Ramos (cell line): ENCODE data around the gene CST8.

Source experiments
- in situ Hi-C: fragments of 300-500 bp; cut with MboI; formaldehyde crosslinking; loops from one replicate; pipeline ENCODE4 v1.14.3; 2022; ENCODE audit warnings: low sequenced_read_pairs; ENCODE audit not compliant: unreplicated experiment

Gene CST8

DNA sequence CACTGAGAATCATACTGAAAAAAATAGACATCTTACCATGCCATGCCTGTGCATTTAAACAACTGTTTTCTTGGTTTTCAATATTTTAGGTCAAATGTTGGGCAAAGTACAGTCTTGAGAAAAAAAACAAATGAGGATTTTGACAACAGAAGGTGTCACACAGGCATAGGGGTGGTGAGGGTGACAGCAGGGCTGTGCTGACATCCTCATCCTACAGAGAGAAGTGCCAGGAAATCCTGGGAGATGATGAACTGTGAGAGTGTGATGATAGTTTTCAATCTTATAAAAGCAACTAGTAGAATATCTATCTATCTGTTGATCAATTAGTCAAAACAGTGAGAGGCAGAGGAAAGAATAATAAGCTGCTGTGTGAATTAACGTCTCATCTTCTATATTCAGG, 23.9 kb downstream of the CST8 start:
- in situ Hi-C loops, result no loop called here

DNA sequence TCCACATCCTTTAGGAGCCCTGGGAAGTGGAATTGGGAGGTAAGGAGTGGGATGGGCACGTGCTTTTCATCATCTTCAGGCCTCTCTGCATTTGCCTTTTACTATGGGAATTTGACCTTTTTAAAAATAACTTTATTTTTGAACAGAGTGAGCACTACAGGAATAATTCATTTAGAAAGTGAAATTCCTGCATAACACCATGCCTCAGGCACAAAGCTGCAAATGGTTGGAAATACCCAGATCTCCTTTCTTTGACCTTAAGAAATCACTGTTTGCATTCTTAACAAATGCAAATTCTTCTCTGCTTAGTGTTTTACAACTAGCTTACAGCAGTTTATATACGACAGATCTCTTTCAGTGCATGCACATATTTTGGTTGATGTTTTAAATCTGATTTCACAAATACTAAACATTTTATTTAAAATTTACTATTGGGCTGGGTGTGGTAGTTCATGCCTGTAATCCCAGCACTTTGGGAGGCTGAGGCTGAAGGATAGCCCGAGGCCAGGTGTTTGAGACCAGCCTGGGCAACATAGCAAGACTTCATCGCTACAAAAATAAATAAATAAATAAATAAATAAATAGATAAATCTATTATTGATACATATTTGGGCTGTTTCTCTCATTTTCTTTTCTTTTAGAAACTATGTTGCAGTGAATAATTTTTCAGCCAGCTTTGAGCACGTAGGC, 24.5 kb downstream of the CST8 start:
- in situ Hi-C loops, result no loop called here

DNA sequence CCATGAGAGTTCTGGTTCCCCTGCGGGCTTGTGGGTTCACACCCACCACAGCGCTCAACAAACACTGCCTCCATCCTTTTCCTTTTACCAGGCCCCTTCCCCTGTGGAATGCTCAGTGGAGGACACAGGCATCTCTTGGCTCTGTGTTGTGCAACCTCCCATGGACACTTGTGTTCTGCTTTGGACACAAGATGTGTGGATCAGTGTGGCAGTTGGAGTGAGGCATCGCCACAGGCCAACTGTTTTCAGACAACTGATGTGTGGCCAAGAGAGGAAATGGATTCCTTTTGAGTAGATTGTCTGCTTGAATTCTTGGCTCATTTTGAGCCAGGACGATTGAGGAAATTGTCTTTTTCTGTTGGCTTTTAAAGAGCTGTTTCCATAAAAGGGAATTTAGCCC, 26.8 kb downstream of the CST8 start:
- in situ Hi-C loops, result no loop called here

DNA sequence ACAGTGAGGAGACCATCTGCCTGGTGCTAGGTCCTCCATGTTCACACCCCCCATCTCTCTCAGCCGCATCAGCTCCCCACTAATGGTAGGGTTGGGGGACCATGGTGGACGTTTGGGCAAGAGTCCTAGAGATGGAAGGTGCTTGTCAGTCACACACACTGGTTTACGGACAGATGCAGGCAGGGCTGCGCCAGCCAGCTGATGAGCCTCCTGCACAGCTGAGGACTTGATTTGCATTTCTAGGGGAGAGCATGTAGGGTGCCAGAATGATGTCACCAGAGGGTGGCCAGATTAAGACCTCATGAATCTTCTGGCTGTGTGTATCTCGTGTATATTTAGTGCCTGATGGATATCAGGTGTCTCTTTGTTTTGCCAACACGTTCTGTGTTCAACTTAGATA, 28.6 kb downstream of the CST8 start:
- in situ Hi-C loops, result no loop called here

DNA sequence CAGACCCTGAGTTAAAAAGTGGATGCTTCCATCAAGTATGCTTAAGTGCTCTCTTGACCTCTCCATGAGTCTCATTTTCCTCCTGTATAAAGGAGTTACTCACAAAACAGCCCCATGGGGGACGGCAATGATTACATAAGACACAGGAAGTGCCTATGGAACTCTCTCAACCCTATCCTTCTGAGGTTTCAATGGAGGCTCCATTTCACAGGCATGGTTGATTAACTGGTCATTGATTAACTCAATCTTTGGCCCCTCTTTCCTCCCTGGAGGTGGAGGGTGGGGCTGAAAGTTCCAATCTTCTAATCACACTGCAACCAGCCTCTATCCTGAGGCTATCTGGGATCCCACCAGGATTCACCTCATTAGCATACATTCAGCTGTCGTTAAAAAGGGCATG, 29.3 kb downstream of the CST8 start:
- in situ Hi-C loops, result no loop called here

DNA sequence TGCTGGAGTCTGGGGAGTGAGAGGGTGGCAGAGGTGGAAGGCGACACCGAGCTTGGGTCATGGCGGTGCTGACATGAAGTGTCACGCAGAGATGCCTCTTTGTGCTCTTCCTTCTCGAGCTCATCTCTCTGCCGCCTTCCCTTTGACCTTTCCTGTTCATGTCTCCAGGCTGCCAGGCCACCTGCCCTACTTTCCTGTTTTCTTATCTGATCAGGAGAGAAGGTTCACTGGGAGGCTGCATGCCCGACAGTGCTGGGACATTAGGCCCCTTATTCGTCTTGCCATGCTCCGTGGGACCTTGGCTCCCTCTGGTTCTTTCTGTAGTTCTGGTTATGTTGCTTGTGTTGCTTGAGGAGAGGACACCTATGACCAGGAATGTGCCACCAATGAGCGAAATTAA, 33.2 kb downstream of the CST8 start:
- in situ Hi-C loops, result no loop called here

DNA sequence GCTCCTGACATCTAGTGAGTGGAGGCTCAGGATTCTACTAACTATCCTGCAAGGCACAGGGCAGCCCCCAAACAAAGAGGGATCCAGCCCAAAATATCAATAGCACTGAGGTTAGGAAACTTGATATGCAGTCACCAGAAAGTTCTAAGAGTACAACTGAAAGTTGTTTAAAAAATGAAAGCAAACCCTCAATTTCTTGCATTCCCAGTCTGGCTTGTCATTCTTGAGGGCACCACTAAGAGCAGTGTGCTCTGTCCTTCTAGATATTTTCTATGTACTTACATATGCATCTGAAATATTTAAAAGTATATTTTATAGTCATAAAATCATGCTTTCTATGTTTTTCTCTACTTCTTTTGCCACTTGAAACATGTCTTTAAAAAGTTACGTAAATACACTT, 35.9 kb downstream of the CST8 start:
- in situ Hi-C loops, result no loop called here

DNA sequence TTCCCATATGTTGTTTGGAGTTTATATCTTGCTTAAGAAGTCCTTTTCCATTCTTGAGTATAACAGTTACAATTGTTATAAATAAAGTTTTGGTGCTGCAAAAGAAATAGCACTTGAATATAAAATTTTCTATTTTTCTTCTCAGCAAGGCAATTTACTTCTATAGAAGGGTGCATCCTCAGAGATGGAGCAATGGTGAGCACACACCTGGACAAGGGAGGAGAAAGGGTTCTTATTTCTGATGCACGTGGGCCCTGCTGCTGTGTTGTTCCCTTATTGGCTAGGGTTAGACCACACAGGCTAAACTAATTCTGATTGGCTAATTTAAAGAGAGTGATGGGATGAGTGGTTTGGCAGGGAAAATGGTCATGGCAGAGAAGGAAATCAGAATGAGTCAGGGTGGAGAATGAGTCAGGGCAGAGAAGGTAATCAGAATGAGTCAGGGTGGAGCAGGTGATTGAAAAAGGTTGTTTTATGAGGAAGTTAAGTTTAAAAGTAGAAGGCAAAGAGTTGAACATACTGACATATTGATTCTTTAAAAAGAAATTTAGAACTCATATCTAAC, 38.0 kb downstream of the CST8 start:
- in situ Hi-C loops, result no loop called here

DNA sequence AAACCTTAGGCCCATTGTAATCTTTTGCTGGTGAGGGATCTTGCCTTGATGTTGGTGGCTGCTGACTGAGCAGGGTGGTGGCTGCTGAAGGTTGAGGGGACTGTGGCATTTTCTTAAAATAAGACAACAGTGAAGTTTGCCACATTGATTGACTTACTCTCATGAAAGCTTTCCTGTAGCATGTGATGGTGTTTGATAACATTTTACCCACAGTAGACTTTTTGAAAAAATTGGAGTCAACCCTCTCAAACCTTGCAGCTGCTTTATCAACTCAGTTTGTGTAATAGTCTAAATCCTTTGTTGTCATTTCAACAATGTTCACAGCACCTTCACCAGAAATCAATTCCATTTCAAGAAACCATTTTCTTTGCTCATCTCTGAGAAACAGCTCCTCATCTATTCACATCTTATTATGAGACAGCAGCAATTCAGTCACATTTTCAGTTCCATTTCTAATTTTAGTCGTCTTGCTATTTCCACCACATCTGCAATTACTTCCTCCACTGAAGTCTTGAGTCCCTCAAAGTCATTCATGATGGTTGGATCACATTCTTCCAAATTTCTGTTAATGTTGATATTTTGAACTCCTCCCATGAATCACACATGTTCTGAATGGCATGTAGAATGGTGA, 40.1 kb downstream of the CST8 start:
- in situ Hi-C loops, result no loop called here

DNA sequence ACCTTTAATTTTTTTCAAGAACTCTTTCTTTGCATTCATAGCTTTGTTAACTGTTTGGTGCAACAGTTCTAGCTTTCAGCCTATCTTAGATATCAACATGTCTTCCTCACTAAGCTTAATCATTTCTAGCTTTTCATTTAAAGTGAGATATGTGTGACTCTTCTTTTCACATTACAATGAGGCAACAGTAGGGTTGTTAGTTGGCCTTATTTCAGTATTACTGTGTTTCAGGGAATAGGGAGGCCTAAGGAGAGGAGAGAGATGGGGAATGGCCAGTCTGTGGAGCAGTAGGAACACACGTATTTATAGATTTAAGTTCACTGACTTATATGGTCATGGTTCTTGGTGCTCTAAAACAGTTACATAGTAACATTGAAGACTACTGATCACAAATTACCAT, 41.6 kb downstream of the CST8 start:
- in situ Hi-C loops, result no loop called here

DNA sequence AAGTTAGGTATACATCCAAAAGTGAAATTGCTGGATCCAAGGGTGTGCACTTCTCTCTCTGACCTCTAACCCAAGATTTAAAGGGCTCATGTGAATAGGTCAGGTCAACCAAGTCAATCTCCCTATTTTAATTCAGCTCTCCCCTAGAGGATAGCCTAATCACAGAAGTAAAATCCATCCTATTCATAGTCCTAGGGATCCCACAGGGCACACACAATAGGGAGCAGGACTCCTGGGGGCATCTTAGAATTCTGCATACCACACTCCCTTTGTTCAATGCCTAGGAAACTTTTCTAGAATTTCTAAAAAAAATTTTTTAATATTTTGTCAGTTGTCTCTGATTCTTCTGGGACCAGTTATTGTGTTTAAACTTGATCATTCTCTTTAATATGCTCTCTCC, 42.2 kb downstream of the CST8 start:
- in situ Hi-C loops, result no loop called here

DNA sequence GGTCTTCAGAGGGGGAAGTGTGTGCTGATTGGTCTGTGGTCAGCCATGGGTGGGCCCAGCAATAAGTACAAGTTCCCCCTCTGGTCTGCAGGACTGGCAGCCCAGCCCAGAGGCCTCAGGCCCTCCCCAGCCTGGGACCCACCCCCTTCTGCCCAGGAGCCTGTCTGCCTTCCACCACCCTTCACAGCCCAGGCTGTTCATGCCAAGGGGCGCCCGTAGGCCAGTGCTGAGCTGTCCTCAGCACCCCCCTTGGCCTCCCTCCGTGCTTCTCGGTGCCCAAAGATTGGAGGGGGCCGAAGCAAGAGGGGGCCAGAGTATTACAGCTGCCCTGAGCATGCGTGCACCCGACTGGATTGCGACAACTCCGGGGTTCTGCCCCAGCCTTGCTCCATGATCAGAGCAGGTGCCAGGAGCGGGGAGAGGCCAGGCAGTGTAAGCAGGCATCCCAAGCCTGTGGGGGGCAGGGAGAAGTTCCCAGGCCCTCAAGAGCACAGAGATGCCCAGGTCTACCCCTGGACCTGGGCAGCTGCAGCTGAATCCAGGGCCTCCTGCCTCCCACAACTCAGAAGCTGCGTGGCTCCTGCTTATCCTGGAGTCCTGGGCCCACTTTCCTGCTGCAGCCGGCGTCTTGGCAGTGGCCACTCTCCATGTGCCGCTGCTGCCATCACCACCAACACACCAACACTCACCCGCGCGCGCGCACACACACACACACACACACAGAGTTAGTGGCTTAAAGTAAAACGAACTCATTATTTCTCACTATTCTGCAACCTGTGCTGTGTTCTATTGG, 44.1 kb downstream of the CST8 start:
- in situ Hi-C loops, result no loop called here

DNA sequence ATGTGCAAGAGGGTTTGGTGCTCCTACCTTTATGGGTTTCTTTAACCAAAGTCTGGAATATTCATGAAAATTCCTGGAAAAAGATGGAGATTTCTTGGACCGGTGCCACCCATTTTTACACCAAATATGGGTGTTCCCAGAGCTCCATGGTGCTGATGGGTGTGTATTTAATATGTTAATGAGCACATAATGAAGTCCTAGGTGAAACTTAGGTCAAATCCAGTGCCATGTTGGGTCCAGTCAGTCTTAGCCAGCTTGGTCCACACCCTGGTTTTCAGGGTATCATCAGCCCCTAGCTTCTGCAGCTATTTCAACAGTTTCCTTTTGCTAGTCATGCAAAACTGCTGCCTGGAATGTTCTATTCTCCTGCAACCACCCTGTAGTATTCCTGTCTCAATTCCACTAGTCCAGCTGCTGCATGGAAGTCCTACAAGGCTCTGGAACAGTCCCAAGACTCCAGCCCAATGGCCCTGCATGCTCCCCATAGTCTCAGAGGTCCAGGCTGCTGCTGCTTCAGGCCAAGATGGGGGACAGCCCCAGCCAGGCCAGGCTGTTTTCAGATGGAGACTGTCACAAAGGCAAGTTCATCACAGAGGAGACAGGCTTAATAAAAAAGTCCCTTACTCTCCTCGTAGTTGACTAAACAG, 45.5 kb downstream of the CST8 start:
- in situ Hi-C loops, result no loop called here

DNA sequence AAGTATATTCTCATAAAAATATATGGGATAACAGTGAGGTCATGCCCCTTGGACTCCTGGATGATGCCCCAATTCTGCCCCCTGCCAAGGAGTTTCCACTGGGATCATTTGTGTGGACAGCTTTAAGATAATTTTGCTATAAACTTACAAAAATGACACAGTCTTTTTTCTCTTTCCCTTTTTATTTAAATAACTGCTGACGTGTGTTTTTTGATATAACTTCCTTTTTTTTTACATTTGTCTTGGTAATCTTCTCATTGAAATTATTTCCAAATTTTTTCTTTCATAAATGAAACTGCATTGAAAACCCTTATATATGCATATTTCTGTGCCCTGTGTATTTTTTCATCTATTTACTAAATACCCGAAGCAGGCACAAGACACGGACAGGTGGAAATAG, 46.1 kb downstream of the CST8 start:
- in situ Hi-C loops, result no loop called here

DNA sequence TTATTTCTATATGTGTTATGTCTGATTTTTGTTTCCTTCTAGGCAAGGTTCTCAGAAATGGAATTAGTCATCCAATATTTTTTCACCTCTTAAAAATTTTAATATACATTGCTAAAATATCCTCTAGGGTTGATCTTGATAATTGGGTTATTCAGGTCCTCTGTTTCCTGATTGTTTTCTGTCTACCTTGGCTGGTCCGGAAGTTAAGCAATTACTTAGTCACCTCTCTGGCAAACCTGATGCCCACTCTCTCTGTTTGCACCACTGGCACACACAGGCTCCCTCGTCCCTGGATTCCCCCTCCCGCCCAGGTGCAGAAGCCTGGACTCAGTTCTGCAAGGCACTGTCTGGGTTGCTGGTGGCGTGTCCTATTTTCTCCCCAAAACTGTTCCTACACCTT, 49.7 kb downstream of the CST8 start:
- in situ Hi-C loops, result no loop called here

DNA sequence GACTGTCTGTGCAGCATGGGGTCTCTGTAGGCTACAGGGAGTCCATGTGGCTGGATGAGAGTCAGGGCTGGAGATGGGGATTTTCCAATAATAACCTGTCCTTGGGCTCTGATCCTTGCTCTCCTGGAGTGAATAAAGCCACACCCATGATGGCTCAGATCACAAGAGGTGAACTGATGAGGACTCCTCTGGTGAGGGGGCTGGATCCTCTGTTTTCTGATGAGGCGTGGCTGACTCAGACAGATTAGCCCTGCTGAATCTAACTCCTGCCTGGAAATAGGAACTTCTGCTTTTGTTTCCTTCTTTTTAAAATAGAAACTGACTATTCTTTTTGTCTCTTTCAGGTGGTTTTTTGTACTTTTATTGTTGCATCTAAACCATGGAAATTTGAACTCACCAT, 50.4 kb downstream of the CST8 start:
- in situ Hi-C loops, result no loop called here

DNA sequence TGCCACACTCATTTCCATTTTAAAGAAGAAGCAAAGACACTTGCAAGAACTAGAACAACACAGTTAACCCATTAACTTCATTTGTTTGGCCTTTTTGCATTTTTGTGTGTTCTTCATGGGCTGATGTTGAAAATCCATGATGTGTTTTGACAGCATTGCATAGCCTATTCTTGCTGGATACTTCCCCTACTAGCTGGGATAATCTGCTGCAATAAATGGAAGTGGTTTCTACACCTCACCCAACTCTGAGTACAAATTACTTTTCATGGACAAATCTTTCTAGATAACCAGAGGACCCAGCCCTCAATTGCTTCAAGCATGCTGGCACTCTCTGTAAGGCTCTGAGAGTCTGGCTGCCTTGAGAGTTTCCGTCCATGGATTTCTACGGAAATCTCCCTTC, 50.9 kb downstream of the CST8 start:
- in situ Hi-C loops, result no loop called here

DNA sequence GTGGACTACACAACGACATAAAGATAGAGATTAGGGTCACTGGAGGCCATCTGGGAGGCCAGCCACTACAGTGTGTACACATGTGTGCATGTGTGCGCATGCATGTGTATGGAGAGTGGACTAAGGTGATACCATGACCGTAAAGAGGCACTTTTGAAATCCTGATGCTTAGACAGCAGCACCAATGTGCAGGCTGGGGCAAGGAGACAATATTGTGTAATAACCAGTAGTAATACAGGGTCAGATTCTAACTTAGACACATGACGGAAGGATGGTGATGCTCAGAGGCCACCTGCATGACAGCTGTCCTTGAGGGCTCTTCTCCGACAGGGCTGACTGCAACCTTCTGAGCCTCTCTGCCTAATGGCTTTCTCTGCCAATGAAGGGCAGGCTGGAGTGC, 51.9 kb downstream of the CST8 start:
- in situ Hi-C loops, result no loop called here

DNA sequence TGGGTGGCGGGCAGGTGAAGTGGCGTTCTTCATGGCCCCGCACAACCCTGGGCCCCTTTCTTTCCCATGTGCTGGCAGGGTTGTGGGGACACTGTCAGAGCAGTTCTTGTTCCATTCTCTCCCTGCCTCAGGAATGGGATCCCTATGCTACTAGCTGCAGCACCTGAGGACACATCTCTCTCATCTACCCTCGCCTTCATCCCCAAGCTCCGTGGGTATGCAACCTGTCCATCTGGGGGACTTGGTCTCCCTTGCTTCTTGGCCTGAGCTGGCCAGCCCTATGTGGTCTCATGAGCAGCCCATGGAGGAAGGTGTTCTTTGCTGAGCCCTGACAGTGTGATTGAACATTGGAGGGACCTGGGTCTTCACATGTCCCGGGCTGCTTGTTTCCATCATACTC, 53.2 kb downstream of the CST8 start:
- in situ Hi-C loops, result no loop called here
